Esophagus muscularis mucosa (tissue), 4 donors: ENCODE results near the gene PTGFRN. TPM values are rescaled to one million over a fixed set of nuclear protein-coding genes. Genes with fewer than 3 reads are reported as not detected.
"Not testable (repeated sequence)": the region's sequence is repeated elsewhere in the genome, so short reads cannot be mapped to it uniquely, and the experiment has no call there.

ENCODE experiments used
- DNase-seq: peaks from one replicate; pipeline ENCODE4 v3.0.0-alpha.2; 2017; ENCODE audit errors: extremely low spot score
- H3K27ac ChIP-seq, 4 donors: fragments of 200-600 bp; sonication (generic); replicated peaks in 1 of 4; 1 replicate in 3 of 4; 2 replicates in 1 of 4; pipeline ENCODE4 v1.5.1; 2016 to 2019; ENCODE audit warnings: mild to moderate bottlenecking in 1 of 4
- H3K27me3 ChIP-seq, 4 donors: fragments of 200-600 bp; sonication (generic); one replicate each; pipeline versions ENCODE4 v1.5.1 to v1.6.0; 2016 to 2019
- H3K36me3 ChIP-seq, 4 donors: fragments of 200-600 bp; sonication (generic); one replicate each; pipeline ENCODE4 v1.5.1; 2016 to 2019
- H3K4me1 ChIP-seq, 4 donors: fragments of 200-600 bp; sonication (generic); one replicate each; pipeline ENCODE4 v1.5.1; 2016 to 2019
- H3K4me3 ChIP-seq, 4 donors: fragments of 200-600 bp; sonication (generic); 1 replicate in 2 of 4; 2 replicates in 2 of 4; pipeline ENCODE4 v1.5.1; 2016 to 2019; ENCODE audit warnings: mild to moderate bottlenecking in 4 of 4, moderate library complexity in 1 of 4
- H3K9me3 ChIP-seq, 4 donors: fragments of 200-600 bp; sonication (generic); 1 replicate in 3 of 4; 2 replicates in 1 of 4; pipeline ENCODE4 v1.5.1; 2016 to 2019
- EP300 ChIP-seq: sonication (generic); formaldehyde crosslinking; IDR thresholded peaks from one replicate; pipeline ENCODE4 v1.6.1; 2017; ENCODE audit warnings: antibody characterized with exemption
- POLR2A ChIP-seq: fragments of 450-650 bp; IDR thresholded peaks from one replicate; pipeline ENCODE4 v1.6.1; 2017; ENCODE audit warnings: antibody characterized with exemption, moderate library complexity, mild to moderate bottlenecking, low read depth
- POLR2AphosphoS5 ChIP-seq, 2 donors: sonication (generic); formaldehyde crosslinking; IDR thresholded peaks; one replicate each; pipeline ENCODE4 v1.6.1; 2017; ENCODE audit warnings: antibody characterized with exemption in 2 of 2
- WGBS: methylation state at CpG from one replicate; pipeline ENCODE4 v1.1.5; 2018; 5-methylcytosine and 5-hydroxymethylcytosine counted together
- intact Hi-C: fragments of 100-400 bp; cut with DNase I; formaldehyde crosslinking; loops from one replicate; pipeline ENCODE4 v1.15.1; 2023
- total RNA-seq, 4 donors: library from RNA; depleted of rRNA; stranded (reverse); fragments of >200 nt; gene quantifications; one replicate each; pipeline versions ENCODE4 v1.1.0 to v1.2.1, GENCODE V29; 2016
- TF ChIP-seq, protein P1 (sequence below), 3 experiments: fragments of 200-600 bp in 2 of 3; fragments of 450-650 bp in 1 of 3; sonication (generic) in 2 of 3; IDR thresholded peaks; one replicate each; pipeline ENCODE4 v1.5.1; 2017 to 2019; ENCODE audit warnings: antibody characterized with exemption in 3 of 3, mild to moderate bottlenecking in 2 of 3, moderate library complexity in 1 of 3

PTGFRN gene
- total RNA-seq = 100 to 1,000 TPM in 3 of 4 donors, 10 to 100 TPM in 1; 69.1 to 150 (median 106) TPM

GRCh38 chr1:116909512-116910378 lies at the start of gene PTGFRN:
Gene PTGFRN, plus strand, starts transcription at chr1:116909916. Its CDS starts 288 bp downstream, at chr1:116910204.
- Histone ChIP-seq H3K4me1 (peaks cover 10 to 59% (median 52%) of the 10 kb centered on the region in 4 donors), H3K9me3 (no peaks in the 10 kb centered on the region), H3K36me3 (no peaks in the 10 kb centered on the region), H3K27ac (peak within 1 kb of the TSS; percentile 94 to 96 (median 96)), H3K4me3 (peak within 1 kb of the TSS; percentile 78 to 90 (median 83)), H3K27me3 (no peaks in the 10 kb centered on the region)
- no peak for DNase-seq
- TF ChIP-seq EP300 = no peak
- peak; percentile 30 to 75 for TF ChIP-seq POLR2AphosphoS5 (IDR thresholded peaks at IDR 0.05)
- TF ChIP-seq POLR2A = peak; percentile 23
- intact Hi-C loops = loop anchor here (5.0 to 10.0 kb wide), 2 partner anchors 75 to 148 kb away; no protein-coding TSS in a partner anchor
- 1% methylated on average over 50 of the region's 86 CpGs for WGBS

GRCh38 chr1:116860167-116860566 lies 49.5 kb upstream of the PTGFRN start:
- H3K4me3 ChIP-seq, H3K27ac ChIP-seq, H3K36me3 ChIP-seq, H3K27me3 ChIP-seq, H3K9me3 ChIP-seq, intact Hi-C loops, DNase-seq: not testable (repeated sequence)
- 80% methylated on average over 2 of the region's 2 CpGs for WGBS
- peaks cover under 1 to 14% (median 13%) of the 10 kb centered on the region in 4 donors for H3K4me1 ChIP-seq

DNA sequence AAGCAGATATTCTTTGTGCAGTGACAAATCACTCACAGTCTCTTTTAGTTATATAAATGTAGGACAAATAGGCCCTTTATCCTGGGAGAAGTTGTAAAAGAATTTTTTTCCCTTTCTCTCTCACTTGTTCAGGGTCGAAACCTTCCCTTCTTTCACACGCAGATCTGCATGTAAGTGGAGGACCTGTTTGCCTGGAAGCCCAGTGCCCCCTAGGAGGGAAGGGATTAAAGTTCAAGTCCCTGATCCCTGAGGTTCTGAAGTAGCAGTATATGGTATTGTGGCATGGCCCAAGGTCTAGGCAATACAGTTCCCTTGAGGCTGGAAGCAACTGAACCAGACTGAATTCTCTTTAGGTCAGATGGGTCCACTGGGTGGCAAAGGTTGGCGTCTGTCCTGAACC lies 48.6 kb upstream of the PTGFRN start:
- no peaks in the 10 kb centered on the region for H3K27me3 ChIP-seq
- no peaks in the 10 kb centered on the region for H3K9me3 ChIP-seq
- no peaks in the 10 kb centered on the region for H3K36me3 ChIP-seq
- no peak overlapping the region for H3K4me3 ChIP-seq
- DNase-seq = no peak
- H3K27ac ChIP-seq = no peak overlapping the region
- peaks cover 0 to 4% (median 3%) of the 10 kb centered on the region in 4 donors for H3K4me1 ChIP-seq
- TF ChIP-seq POLR2AphosphoS5 (IDR thresholded peaks at IDR 0.05) (no peak), POLR2A (no peak)
- intact Hi-C loops = no loop called here
- WGBS = 90% methylated on average over 3 of the region's 3 CpGs

DNA sequence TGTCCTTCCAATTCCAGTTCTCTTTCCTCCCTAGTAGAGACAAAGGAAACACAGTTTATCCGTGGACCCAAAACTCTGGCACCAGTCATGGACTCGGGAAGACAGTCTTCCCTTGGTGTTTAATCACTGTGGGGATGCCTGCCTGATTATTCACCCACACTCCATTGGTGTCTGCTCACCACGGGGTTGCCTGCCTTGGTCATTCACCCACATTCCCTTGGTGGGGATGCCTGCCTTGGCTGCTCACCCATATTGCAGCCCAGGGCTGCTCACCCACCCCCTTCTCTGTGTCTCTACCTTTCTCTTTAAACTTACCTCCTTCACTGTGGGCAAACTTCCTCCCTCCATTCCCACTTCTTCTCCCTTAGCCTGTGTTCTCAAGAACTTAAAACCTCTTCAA lies 46.7 kb upstream of the PTGFRN start:
- H3K27ac ChIP-seq, H3K4me3 ChIP-seq, intact Hi-C loops, DNase-seq, H3K27me3 ChIP-seq, H3K9me3 ChIP-seq, H3K4me1 ChIP-seq, H3K36me3 ChIP-seq: not testable (repeated sequence)
- 88% methylated on average over 3 of the region's 3 CpGs for WGBS

DNA sequence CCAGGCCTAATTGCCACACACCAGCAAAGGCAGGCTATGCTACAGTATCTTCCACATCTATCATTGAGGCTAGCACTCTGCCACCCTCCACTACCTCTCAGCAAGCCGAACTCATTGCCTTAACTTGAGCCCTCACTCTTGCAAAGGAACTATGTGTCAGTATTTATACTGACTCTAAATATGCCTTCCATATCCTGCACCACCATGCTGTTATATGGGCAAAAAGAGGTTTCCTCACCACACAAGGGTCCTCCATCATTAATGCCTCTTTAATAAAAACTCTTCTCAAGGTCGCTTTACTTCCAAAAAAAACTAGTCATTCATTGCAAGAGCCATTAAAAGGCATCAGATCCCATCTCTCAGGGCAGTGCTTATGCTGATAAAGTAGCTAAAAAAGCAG lies 43.2 kb upstream of the PTGFRN start:
- intact Hi-C loops, DNase-seq, H3K9me3 ChIP-seq, H3K27ac ChIP-seq, H3K4me3 ChIP-seq, H3K4me1 ChIP-seq, H3K27me3 ChIP-seq, H3K36me3 ChIP-seq: not testable (repeated sequence)
- WGBS = 74% methylated on average over 2 of the region's 2 CpGs

- Histone ChIP-seq H3K27ac (no peak overlapping the region), H3K4me3 (no peak overlapping the region), H3K27me3 (no peaks in the 10 kb centered on the region), H3K36me3 (no peaks in the 10 kb centered on the region), H3K9me3 (peaks cover 0 to 5% (median 0%) of the 10 kb centered on the region in 4 donors), H3K4me1 (peaks cover 0 to 17% (median 14%) of the 10 kb centered on the region in 4 donors)
- TF ChIP-seq POLR2A = no peak
- TF ChIP-seq, protein P1, sequence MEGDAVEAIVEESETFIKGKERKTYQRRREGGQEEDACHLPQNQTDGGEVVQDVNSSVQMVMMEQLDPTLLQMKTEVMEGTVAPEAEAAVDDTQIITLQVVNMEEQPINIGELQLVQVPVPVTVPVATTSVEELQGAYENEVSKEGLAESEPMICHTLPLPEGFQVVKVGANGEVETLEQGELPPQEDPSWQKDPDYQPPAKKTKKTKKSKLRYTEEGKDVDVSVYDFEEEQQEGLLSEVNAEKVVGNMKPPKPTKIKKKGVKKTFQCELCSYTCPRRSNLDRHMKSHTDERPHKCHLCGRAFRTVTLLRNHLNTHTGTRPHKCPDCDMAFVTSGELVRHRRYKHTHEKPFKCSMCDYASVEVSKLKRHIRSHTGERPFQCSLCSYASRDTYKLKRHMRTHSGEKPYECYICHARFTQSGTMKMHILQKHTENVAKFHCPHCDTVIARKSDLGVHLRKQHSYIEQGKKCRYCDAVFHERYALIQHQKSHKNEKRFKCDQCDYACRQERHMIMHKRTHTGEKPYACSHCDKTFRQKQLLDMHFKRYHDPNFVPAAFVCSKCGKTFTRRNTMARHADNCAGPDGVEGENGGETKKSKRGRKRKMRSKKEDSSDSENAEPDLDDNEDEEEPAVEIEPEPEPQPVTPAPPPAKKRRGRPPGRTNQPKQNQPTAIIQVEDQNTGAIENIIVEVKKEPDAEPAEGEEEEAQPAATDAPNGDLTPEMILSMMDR (IDR thresholded peaks at IDR 0.05) = no peak
- no peak for TF ChIP-seq POLR2AphosphoS5 (IDR thresholded peaks at IDR 0.05)
- DNase-seq = no peak
- 59% methylated on average over 3 of the region's 3 CpGs for WGBS
- intact Hi-C loops = no loop called here
These were observed 41.3 kb upstream of the PTGFRN start for GRCh38 chr1:116868385-116868784.

DNA sequence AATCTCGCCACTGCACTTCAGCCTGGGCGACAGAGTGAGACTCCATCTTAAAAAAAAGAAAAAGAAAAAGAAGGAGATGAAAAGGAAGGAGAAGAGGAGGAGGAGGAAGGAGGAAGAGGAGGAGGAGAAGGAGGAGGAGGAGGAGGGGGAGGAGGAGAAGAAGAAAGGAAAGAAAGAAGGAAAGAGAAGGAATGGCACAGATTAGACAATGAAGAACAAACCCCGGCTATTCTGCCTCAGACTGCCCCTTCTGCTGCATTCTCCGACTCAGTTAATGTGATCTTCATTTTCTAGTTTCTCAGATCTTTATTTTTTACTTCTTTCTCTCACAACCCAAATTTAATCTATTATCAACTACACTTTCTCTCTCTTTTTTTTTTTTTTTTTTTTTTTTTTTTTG lies 40.1 kb upstream of the PTGFRN start:
- Histone ChIP-seq H3K4me1 (peaks cover 0 to 17% (median 14%) of the 10 kb centered on the region in 4 donors), H3K9me3 (peaks cover 0 to 5% (median 0%) of the 10 kb centered on the region in 4 donors), H3K36me3 (no peaks in the 10 kb centered on the region), H3K27me3 (no peaks in the 10 kb centered on the region), H3K27ac (no peak overlapping the region), H3K4me3 (no peak overlapping the region)
- 94% methylated on average over 4 of the region's 4 CpGs for WGBS
- intact Hi-C loops = no loop called here
- DNase-seq = no peak
- TF ChIP-seq, protein P1 (IDR thresholded peaks at IDR 0.05) = no peak
- no peak for TF ChIP-seq POLR2A
- no peak for TF ChIP-seq POLR2AphosphoS5 (IDR thresholded peaks at IDR 0.05)
- no peak for TF ChIP-seq EP300
